AML-193 (cell line): Measurements from ENCODE around the gene ZNF507.

Experiments used
- DNase-seq, 2 experiments: peaks; one replicate each; lab custom pipeline; 2025; lab: John Stamatoyannopoulos, UW

ZNF507 gene

DNA sequence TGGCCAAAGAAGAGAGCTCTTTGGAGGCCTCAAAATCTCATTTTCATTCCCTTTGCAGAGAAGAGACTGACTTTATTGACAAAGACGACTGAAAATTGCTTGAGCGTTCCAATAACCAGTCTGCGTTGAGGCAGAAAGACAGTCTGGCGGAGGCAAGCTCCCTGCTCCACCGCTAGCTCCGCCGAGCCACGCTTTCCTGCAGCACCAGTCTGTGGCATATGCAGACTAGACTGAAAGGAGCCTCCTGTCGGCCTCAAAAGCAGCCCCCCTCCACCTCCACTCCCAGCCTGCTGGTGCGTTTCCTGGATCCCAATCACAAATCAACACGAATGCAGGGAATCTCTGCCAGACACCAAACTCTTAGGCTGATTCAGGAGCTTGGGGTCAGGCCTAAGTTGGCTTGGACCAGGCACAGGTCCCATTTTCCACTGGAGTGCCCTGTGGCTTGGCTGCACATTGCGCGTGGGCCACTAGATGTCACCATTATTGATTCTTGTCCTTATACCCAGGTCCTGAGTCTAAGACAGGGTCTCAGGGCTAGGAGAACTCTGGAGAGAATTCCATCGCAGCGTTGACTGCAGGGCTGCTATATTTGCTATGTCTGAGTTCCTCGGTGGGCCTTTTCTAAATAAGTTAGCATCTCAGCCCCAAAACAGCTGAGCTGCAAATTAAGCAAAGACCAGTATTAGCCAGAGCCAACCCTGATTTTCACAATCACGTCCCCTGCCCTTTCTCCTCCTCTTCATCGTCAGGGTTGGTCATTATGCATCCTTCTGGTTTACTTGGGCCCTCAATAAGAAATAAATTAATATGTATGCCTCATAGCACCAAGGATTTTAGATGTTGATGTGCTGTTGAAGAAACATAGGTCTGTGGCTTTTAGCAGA lies 5.2 kb upstream of the ZNF507 start:
- DNase-seq, result peak; percentile 11 to 21

DNA sequence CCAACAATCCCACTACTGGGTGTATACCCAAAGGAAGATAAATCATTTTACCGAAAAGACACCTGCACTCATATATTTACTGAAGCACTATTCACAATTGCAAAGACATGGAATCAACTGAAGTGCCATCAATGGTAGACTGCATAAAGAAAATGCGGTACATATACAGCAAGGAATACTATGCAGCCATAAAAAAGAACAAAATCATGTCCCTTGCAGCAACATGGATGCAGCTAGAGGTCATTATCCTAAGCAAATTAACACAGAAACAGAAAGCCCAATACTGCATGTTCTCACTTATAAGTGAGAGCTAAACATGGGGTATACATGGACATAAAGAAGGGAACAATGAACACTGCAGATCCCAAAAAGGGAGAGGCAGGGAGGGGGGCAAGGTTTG lies 2.7 kb upstream of the ZNF507 start:
- DNase-seq, result no peak

DNA sequence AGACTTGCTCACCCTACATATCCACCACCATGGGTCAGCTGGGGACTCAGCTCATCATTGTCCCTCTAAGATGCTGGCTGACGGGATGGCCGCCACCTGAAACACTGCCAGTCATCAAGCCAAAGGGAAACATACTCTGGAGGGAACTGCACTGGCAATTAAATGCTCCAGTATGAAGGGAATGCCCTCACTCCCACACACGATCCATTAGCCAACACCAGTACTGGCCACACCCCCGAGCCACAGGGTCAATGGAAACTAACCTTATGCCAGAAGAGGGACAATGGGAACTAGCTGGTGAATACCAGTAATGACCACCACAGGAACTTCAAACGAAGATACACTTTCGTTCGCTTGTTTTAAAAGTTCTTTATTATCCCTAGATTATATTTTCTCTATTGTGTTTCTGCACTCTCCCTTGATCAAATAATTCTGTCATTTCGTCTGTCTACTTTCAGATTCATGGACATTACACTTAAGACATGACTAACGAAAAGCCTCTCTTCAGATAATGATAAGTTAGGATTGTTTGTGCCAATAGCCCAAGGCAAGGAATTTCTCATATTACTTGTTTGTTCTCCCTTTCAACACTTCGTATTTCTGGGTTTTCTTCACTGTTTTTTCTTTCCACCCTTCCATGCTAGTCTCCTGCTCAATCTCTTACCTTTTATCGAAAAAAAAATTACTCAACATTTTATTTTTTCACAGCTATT lies 1.7 kb upstream of the ZNF507 start:
- DNase-seq, result no peak

DNA sequence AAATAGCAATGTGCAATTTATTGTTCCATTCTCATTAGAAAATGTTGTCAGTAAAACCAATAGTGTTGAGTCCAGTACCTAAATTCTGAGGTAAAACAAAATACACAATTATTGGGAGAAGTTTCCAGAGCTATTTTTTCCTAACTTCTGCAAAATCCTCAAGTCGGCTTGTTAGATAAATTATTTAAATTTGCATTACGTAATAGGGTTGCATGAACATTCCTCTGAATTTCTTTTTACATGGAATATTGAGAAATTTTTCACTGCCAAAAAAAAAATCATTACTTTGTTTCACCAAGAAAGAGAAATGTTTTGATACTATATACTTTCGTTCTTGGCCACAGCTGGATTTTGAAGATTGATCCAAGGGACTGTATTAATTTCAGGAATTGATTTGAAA lies 1.5 kb downstream of the ZNF507 start:
- no peak for DNase-seq

DNA sequence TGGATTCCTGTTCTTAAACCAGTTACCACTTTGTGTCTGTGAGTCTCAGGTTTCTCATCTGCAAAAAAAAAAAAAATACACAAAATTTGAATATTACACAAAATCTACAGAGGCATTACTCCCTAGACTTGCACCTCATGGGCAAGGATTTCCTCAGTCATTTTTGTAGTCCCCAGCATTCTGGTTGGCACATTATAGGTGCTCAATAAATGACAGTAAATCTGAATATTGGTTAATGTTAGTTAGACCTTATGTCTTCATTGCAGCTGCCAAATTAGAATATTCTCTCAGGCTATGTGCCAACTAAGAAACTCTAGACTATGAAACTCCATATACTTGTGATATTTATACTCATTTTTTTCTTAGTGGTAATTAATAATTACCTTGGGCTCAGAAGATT lies 2.2 kb downstream of the ZNF507 start:
- DNase-seq, result no peak

DNA sequence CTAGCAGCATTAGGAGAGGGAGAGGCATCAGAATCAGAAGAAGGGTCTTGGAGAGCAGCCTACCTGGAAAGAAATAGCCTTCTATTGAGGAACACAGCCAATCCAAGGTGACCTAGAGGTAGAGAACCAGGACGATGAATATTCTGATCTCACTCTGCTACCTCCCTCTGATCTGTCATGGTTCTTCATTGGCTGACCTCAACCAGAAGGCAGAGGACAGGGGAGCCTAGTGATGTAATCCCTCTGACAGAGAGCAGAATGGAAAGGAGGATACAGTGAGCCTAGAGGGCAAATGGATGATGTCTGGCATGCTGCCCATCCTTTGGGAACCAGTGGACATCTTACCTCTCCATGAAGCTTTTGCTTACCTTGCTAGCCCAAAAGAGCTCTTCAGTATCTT lies 3.6 kb downstream of the ZNF507 start:
- no peak for DNase-seq

DNA sequence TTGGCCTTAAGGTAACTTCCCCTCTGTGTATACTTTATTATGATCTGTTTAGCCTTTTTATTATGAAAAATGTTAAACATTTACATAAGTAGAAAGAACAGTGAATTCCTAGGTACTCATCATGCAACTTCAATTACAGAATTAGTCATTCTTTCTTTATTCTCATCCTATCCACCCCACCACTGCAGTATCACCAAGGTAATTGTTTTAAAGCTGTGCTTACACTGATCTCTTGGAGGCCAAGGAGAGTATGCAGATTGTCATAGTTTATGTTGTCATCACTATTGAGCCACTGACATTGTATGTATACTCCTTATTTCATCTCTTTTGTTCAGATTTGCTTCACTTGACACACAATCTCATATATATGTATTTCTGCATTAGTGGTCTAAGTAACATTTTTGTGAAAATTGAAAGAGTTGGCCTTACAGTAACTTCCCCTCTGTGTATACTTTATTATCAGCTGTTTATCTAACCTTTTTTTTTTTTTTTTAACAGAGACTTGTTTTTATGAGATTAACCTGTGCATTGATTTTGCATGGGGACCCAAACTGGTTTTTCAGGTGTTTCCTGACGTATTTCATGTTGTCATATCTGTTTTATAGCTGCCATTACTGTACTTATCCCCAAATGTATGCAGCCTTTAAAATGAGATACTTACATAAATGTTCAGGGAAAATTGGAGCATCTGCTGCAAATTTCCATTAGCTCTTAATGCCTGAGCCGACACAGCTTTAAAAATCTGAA lies 4.5 kb downstream of the ZNF507 start:
- DNase-seq, result no peak

DNA sequence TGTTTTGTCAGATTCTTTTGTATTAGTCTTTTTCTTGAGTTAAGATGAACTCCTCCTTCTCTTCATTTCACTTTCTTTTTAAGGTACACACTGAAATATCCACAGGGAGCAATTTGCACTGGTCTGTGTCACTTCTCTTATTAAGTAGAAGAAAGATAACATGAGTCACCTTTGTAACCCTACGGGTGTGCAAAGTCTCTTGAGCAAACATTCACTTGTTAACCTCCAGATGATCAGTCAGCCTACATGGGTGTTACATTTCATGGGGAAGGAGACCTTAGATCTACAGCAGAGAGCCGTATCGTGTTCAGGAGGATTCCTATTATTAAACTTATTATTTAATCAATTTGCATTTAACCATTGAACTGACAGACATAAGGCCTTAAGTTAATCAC lies 5.1 kb downstream of the ZNF507 start:
- DNase-seq, result no peak

DNA sequence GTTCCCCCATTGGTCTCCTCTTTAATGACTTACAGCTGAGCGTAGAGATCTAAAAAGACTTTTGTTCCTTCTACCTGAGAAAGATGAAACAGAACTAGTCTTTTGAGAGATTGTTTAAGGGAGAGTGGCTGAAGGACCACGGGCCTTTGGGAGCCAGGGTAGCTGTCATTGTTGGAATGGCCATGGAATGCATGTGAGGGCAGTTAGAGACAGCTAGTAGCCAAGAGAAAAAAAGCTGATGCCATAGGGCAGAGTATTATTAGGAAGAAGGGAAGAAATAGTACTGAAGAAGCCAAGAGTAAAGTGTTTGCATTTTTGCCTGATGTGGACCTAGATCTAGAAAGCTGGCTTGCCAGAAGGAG lies 5.6 kb downstream of the ZNF507 start:
- DNase-seq, result no peak

DNA sequence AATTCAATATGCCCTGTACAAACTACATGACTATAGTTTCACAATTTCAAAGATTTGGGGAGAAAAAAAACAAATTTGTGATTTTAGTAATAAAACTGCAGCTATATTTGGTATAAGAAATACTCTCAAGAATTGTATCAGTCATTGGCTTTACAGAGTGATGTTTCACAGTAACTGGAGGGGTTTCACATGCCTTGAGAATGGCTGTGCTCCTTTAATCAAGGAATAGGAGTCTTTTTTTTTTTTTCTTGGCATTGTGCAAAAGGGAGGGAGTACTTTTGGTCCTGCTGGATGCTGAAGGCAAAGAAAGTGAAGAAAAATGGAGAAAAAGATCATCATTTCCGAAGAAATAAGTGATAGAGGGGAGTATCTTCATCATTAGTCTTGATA lies 6.8 kb downstream of the ZNF507 start:
- DNase-seq, result no peak

DNA sequence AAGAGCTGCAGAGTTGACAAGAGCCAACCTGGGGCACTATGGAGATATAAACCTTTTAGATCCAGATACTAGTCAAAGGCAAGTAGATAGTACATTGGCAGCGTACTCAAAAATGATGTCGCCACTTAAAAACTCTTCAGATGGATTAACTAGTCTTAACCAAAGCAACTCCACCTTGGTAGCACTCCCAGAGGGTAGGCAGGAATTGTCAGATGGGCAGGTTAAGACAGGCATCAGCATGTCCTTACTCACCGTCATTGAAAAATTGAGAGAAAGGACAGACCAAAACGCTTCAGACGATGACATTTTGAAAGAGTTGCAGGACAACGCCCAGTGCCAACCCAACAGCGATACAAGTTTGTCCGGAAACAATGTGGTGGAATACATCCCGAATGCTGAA lies 8.9 kb downstream of the ZNF507 start:
- DNase-seq, result no peak

DNA sequence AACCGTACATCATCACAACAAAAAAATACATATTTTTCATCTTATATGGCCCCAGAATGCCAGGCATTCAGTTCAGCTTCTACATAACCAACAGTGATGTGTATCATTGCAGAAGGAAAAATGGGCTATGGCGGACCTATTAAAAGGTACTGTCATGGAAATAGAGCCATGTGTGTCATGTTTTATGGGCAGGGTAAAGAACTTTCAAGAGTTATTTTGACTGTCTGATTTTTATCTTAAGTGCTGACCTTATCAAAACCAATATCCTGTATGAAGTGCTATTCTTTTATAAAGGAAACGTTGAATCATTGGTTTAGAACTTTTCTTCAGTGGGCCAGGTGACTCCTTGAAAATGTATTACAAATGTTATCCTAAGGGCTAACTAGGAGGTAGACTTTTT lies 9.9 kb downstream of the ZNF507 start:
- DNase-seq, result no peak

DNA sequence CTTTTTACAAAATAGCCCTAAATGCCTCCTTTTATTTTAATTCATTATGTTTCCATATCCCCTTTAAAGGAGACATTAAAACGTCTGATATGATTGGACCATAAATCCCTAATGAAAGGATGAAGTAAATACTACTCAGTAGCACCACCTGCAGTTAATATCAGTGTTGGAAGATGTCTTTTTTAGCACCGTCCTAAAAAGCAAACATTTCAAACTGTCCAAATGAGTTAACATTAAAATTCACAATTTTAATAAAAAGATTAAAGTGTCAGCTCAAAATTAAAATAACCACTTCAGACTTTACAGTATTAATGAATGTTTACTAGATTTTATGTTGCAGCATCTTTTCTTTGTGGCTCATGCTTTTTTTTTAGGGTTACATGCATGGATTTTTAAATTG lies 12.3 kb downstream of the ZNF507 start:
- DNase-seq, result peak in 1 of 2 experiments; percentile 15

DNA sequence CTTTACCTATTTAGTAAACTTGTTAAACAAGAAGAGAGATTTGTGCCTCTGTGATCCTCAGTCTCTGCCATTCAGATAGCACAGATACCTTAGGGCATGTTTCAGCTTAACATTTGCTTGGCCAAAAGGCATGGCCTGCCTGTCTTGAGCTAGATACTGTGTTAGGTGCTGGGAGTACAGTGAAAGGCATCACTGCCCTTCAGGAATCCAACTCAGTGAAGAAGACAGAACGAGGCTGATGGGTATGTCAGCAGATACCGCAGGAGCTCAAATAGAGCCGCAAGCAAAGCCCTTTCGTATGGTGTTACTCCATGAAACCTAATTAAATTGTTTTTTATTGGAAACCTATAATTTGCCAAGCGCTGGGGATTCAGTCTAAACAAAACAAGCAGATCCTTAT lies 12.9 kb downstream of the ZNF507 start:
- DNase-seq, result no peak

DNA sequence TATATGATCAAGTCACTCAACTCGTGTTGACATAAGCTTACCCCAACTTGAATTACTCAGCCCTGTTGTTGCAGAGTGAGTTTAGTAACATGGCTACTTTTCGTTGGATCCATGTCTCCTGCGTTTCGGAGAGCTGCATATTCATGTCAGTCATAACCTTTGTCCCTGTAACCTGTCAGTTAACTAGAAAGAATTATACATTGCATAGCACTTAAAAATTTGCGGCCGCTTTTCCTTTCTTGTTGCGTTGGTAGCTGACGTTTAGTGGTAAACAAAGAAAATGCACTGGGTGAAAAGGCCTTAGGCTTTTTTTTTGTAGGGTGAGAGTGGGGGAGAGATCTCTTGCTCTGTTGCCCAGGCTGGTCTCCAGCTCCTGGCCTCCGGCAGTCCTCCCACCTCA lies 14.2 kb downstream of the ZNF507 start:
- DNase-seq, result no peak

DNA sequence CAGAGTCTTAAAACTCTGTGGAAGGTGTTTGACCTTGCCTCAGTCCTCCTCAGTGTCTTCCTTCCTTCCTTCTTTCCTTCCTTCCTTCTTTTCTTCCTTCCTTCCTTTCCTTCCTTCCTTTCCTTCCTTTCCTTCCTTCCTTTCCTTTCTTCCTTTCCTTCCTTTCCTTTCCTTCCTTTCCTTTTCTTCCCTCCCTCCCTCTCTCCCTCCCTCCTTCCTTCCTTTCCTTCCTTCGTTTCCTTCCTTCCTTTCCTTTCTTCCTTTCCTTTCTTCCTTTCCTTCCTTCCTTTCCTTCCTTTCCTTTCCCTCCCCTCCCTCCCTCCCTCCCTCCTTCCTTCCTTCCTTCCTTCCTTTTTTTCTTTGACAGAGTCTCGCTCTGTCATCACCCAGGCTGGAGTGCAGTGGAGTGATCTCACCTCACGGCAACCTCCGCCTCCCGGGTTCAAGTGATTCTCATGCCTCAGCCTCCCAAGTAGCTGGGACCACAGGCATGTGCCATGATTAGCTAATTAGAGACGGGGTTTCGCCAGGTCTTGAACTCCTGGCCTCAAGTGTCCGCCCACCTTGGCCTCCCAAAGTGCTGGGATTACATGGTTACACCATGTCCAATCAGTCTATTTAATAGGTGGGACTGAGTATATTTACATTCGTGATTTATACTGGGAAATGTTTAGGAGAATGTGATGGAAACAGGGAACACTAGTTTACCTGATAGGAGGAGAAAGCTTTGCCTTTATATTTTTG lies 16.3 kb downstream of the ZNF507 start:
- no peak for DNase-seq

DNA sequence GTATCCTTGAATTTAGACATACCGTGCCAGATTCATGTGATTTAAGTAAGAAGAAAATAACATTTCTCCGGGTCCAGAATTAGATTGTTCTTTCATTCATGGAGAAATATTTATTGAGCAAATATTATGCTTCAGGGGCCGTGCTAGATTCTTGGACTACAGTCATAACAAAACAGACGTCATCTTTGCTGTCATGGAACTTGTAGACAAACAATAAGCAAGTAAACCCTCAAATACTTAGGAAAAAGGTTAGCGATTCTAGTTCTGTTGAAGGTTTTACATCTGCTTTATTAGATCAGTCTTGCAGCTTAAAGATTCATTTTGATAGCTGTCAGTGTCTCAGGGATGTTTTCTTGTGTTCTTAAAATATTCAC lies 16.9 kb downstream of the ZNF507 start:
- DNase-seq, result no peak

DNA sequence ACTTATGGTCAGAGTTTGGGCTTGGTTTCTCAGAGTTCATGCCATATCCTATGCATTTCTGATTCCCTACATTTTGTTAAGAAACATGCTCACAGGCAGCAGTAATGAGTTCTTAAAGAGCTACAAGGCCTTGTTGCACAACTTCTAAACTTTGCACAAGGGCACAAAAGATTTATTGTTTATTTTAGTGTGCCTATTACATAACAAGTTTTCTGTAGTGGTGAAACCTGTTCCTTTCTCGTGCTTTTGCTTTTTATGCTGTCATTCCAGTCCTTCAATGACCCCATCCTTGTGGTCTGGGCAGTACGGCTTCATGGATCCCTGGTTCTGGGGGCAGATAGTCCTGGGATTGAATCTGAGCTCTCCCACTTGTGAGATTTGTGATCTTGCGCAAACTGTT lies 17.8 kb downstream of the ZNF507 start:
- no peak for DNase-seq

DNA sequence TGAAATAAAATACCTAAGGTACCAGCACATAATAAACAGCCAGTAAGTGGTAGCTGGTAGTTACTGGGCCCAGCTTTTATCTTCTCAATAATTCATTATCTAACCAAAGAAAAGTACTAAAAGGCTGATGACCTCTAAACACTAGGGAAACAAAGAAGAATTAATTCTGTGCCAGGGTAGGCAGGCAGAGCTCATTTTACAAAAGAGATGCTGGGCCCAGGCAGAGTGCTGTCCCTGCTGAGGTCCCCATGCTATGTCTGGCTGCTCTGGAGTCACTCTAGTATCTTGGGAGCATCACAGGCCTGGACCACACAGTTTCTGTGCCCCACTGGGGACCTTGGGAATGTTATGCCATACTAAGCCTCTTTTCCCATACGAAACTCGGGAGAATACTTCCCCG lies 18.2 kb downstream of the ZNF507 start:
- no peak for DNase-seq

DNA sequence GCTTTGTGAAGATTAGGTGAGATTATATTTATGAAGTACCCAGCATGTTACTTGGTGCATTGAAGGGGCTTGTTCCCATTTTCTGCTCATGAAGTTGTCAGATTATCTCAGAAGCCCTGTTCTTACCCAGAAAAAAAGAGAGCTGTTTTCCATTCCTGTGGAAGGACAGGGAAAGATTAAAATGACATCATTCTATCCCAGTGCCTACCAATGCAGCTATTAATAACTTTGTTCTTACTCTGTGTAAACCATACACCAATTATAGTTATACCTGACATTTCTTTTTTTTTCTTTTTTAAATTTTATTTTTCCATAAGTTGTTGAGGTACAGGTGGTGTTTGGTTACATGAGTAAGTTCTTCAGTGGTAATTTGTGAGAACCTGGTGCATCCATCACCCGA lies 18.6 kb downstream of the ZNF507 start:
- DNase-seq, result no peak

DNA sequence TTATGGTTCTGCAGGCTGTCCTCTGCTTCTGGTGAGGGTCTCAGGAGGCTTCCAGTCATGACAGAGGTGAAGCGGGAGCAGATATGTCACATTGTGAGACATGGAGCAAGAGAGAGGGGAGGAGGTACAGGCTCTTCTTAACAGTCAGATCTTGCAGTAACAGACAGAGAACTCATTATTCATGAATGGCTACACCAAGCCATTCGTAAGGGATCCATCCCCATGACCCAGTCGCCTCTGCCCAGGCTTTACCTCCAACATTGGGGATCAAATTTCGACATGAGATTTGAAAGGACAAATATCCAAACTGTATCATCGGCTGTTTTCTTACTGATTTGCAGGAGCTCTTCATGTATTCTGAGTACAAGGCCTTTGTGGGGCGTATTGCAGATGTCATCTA lies 21.7 kb downstream of the ZNF507 start:
- DNase-seq, result no peak

DNA sequence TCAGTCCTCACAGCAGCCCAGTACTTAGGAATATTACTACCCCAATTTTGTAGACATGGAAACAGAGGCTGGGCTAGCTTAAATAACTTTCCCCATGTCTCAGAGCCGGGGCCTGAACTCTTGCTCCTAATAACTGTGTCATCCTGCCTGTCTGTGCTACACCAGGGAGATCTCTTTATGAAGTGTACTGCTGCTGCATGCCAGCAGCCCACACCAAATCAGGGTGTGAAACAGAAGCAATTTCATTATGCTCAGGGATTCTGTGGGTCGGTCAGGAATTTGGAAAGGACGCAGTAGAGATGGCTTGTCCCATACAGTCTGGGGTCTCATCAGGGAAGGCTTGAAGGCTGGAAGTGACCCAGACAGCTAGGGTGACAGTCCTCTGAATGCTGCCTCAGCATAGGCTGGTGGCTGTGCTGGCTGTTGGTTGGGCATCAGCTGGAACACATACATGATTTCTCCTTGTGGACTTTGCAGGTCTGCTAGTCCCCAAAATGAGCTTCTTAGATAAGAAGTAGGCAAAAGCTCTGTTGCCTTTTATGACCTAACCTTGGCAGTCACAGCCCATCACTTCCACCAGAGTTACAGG lies 22.6 kb downstream of the ZNF507 start:
- DNase-seq, result no peak
